HEK293 (cell line): ENCODE measurements around the gene POU2AF1.

ENCODE experiments used
- CTCF ChIA-PET: fragments of 350-600 bp; formaldehyde crosslinking; extraction: SDS; loops from one replicate; lab custom pipeline; 2021; ENCODE audit warnings: antibody characterized with exemption; lab: Yijun Ruan, JAX
- POLR2A ChIA-PET: fragments of 300-600 bp; formaldehyde crosslinking; extraction: SDS; loops from one replicate; lab custom pipeline; 2020; ENCODE audit warnings: antibody characterized with exemption, inconsistent platforms; lab: Yijun Ruan, JAX
- H3K27ac ChIP-seq: fragments of 200-500 bp; sonication (Bioruptor generic); 2 replicates; pipeline ENCODE4 v1.5.1; 2014; ENCODE audit warnings: low read depth, low read length, control low read depth, inconsistent platforms; ENCODE audit errors: extremely low read depth
- H3K36me3 ChIP-seq, 2 experiments: fragments of 200-500 bp in 1 of 2; sonication (Bioruptor generic) in 1 of 2; 1 replicate in 1 of 2; 2 replicates in 1 of 2; pipeline ENCODE4 v1.5.1; 2014 to 2017; ENCODE audit warnings: inconsistent platforms in 2 of 2, low read length in 2 of 2; ENCODE audit not compliant: control insufficient read depth in 2 of 2, insufficient read depth in 1 of 2
- H3K4me1 ChIP-seq: fragments of 200-500 bp; sonication (Bioruptor generic); 2 replicates; pipeline ENCODE4 v1.5.1; 2014; ENCODE audit warnings: mild to moderate bottlenecking, low read length, inconsistent platforms; ENCODE audit not compliant: control insufficient read depth, insufficient read depth
- H3K4me3 ChIP-seq: 2 replicates; pipeline ENCODE4 v1.5.1; 2011; ENCODE audit warnings: low read depth, mild to moderate bottlenecking, control low read depth, low read length, moderate library complexity
- H3K9me3 ChIP-seq: fragments of 200-500 bp; sonication (Bioruptor generic); 2 replicates; pipeline ENCODE4 v1.5.1; 2014; ENCODE audit warnings: low read depth, low read length, inconsistent platforms; ENCODE audit not compliant: control insufficient read depth, insufficient read depth
- KLF7 ChIP-seq: fragments of 450-650 bp; formaldehyde crosslinking; IDR thresholded peaks from 2 replicates; pipeline ENCODE4 v1.5.1; 2016; ENCODE audit warnings: missing biosample characterization, missing genetic modification characterization, borderline replicate concordance
- SP7 ChIP-seq: fragments of 450-650 bp; formaldehyde crosslinking; IDR thresholded peaks from 2 replicates; pipeline ENCODE4 v1.5.1; 2016; ENCODE audit warnings: missing biosample characterization, missing genetic modification characterization
- WT1 ChIP-seq: fragments of 450-650 bp; formaldehyde crosslinking; IDR thresholded peaks from 2 replicates; pipeline ENCODE4 v1.5.1; 2016; ENCODE audit warnings: missing biosample characterization, missing genetic modification characterization
- ZNF10 ChIP-seq: fragments of 450-650 bp; formaldehyde crosslinking; IDR thresholded peaks from 2 replicates; pipeline ENCODE4 v1.5.1; 2017; ENCODE audit warnings: missing biosample characterization, missing genetic modification characterization
- ZNF133 ChIP-seq: fragments of 450-650 bp; formaldehyde crosslinking; IDR thresholded peaks from 2 replicates; pipeline ENCODE4 v1.5.1; 2016; ENCODE audit warnings: missing biosample characterization, missing genetic modification characterization
- ZNF248 ChIP-seq: fragments of 450-650 bp; formaldehyde crosslinking; IDR thresholded peaks from 2 replicates; pipeline ENCODE4 v1.5.1; 2017; ENCODE audit warnings: missing biosample characterization, missing genetic modification characterization
- ZNF324 ChIP-seq: fragments of 450-650 bp; formaldehyde crosslinking; IDR thresholded peaks from 2 replicates; pipeline ENCODE4 v1.5.1; 2016; ENCODE audit warnings: missing biosample characterization, missing genetic modification characterization
- ZNF530 ChIP-seq: fragments of 450-650 bp; formaldehyde crosslinking; IDR thresholded peaks from 2 replicates; pipeline ENCODE4 v1.5.1; 2016; ENCODE audit warnings: low read depth, missing biosample characterization, missing genetic modification characterization
- ZNF555 ChIP-seq: fragments of 450-650 bp; formaldehyde crosslinking; conservative IDR thresholded peaks from 2 replicates; pipeline ENCODE4 v1.5.1; 2017; ENCODE audit warnings: missing biosample characterization, mild to moderate bottlenecking, missing genetic modification characterization, inconsistent platforms
- ZNF660 ChIP-seq: fragments of 450-650 bp; IDR thresholded peaks from 2 replicates; pipeline ENCODE4 v1.5.1; 2018; ENCODE audit warnings: missing biosample characterization, mild to moderate bottlenecking, missing genetic modification characterization
- ZNF701 ChIP-seq: fragments of 450-650 bp; formaldehyde crosslinking; IDR thresholded peaks from 2 replicates; pipeline ENCODE4 v1.5.1; 2016; ENCODE audit warnings: missing biosample characterization, missing genetic modification characterization
- ZNF707 ChIP-seq: fragments of 450-650 bp; formaldehyde crosslinking; IDR thresholded peaks from 2 replicates; pipeline ENCODE4 v1.5.1; 2016; ENCODE audit warnings: missing biosample characterization, missing genetic modification characterization
- ZNF747 ChIP-seq: fragments of 450-650 bp; formaldehyde crosslinking; IDR thresholded peaks from 2 replicates; pipeline ENCODE4 v1.5.1; 2016; ENCODE audit warnings: missing biosample characterization, missing genetic modification characterization
- ZSCAN16 ChIP-seq: fragments of 450-650 bp; formaldehyde crosslinking; IDR thresholded peaks from 2 replicates; pipeline ENCODE4 v1.5.1; 2016; ENCODE audit warnings: missing biosample characterization, missing genetic modification characterization
- ZSCAN23 ChIP-seq: fragments of 450-650 bp; formaldehyde crosslinking; IDR thresholded peaks from 2 replicates; pipeline ENCODE4 v1.5.1; 2016; ENCODE audit warnings: missing biosample characterization, missing genetic modification characterization
- TF ChIP-seq, protein P1 (sequence below): fragments of 450-650 bp; formaldehyde crosslinking; IDR thresholded peaks from 2 replicates; pipeline ENCODE4 v1.5.1; 2016; ENCODE audit warnings: missing biosample characterization, missing genetic modification characterization
- TF ChIP-seq, protein P2 (sequence below): fragments of 450-650 bp; formaldehyde crosslinking; IDR thresholded peaks from 2 replicates; pipeline ENCODE4 v1.5.1; 2016; ENCODE audit warnings: missing biosample characterization, missing genetic modification characterization
- TF ChIP-seq, protein P3 (sequence below): fragments of 450-650 bp; formaldehyde crosslinking; IDR thresholded peaks from 2 replicates; pipeline ENCODE4 v1.5.0; 2017; ENCODE audit warnings: missing biosample characterization, missing genetic modification characterization, borderline replicate concordance
- TF ChIP-seq, protein P4 (sequence below): fragments of 450-650 bp; formaldehyde crosslinking; IDR thresholded peaks from 2 replicates; pipeline ENCODE4 v1.5.1; 2016; ENCODE audit warnings: missing biosample characterization, missing genetic modification characterization, low read depth
- TF ChIP-seq, protein P5 (sequence below): fragments of 450-650 bp; formaldehyde crosslinking; IDR thresholded peaks from 2 replicates; pipeline ENCODE4 v1.5.1; 2016; ENCODE audit warnings: missing biosample characterization, missing genetic modification characterization

Gene POU2AF1

DNA sequence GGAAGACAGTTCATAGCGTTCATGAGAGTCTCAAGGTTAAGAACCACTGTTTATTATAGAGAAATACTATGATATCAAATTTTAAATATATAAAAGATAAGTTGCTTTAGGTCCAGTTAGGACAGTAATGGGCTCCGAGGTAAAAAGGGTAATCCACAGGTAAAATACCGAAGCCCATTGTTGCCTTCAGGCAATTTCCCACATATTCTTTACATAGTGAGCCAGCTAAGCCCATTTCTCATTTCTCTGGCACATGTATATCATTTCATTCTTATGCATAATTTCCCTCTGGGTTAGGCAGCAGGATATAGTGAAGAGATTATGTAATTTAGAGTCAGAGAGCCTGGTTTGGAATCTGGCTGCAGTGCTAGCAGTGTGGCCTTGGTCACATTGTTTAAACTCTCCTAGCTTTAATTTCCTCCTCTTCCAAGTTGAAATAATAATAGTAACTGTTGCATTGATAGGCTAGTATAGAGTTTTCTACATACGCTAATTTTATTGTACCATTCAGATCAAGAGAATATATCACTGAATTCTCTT lies 7.6 kb upstream of the POU2AF1 start:
- ChIA-PET POLR2A (no interaction called here), CTCF (no interaction called here)
- Histone ChIP-seq H3K4me3 (no peak overlapping the region), H3K27ac (no peak overlapping the region), H3K4me1 (no peaks in the 10 kb centered on the region), H3K36me3 (no peaks in the 10 kb centered on the region), H3K9me3 (no peaks in the 10 kb centered on the region)
- TF ChIP-seq ZNF10 (tag by site-specific recombination) (no peak), ZNF530 (tag by site-specific recombination) (no peak), ZNF248 (no peak), ZNF747 (tag by site-specific recombination) (no peak), ZNF324 (tag by site-specific recombination) (no peak), ZNF660 (tag by site-specific recombination) (no peak), WT1 (no peak), SP7 (tag by site-specific recombination) (no peak), ZSCAN16 (tag by site-specific recombination) (no peak), ZSCAN23 (tag by site-specific recombination) (no peak), KLF7 (no peak), ZNF555 (tag by site-specific recombination) (no peak), ZNF701 (no peak), ZNF707 (no peak), ZNF133 (tag by site-specific recombination) (no peak)
- TF ChIP-seq, protein P1, sequence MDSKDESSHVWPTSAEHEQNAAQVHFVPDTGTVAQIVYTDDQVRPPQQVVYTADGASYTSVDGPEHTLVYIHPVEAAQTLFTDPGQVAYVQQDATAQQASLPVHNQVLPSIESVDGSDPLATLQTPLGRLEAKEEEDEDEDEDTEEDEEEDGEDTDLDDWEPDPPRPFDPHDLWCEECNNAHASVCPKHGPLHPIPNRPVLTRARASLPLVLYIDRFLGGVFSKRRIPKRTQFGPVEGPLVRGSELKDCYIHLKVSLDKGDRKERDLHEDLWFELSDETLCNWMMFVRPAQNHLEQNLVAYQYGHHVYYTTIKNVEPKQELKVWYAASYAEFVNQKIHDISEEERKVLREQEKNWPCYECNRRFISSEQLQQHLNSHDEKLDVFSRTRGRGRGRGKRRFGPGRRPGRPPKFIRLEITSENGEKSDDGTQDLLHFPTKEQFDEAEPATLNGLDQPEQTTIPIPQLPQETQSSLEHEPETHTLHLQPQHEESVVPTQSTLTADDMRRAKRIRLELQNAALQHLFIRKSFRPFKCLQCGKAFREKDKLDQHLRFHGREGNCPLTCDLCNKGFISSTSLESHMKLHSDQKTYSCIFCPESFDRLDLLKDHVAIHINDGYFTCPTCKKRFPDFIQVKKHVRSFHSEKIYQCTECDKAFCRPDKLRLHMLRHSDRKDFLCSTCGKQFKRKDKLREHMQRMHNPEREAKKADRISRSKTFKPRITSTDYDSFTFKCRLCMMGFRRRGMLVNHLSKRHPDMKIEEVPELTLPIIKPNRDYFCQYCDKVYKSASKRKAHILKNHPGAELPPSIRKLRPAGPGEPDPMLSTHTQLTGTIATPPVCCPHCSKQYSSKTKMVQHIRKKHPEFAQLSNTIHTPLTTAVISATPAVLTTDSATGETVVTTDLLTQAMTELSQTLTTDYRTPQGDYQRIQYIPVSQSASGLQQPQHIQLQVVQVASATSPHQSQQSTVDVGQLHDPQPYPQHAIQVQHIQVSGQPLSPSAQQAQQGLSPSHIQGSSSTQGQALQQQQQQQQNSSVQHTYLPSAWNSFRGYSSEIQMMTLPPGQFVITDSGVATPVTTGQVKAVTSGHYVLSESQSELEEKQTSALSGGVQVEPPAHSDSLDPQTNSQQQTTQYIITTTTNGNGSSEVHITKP (tag by site-specific recombination), result no peak
- TF ChIP-seq, protein P2, sequence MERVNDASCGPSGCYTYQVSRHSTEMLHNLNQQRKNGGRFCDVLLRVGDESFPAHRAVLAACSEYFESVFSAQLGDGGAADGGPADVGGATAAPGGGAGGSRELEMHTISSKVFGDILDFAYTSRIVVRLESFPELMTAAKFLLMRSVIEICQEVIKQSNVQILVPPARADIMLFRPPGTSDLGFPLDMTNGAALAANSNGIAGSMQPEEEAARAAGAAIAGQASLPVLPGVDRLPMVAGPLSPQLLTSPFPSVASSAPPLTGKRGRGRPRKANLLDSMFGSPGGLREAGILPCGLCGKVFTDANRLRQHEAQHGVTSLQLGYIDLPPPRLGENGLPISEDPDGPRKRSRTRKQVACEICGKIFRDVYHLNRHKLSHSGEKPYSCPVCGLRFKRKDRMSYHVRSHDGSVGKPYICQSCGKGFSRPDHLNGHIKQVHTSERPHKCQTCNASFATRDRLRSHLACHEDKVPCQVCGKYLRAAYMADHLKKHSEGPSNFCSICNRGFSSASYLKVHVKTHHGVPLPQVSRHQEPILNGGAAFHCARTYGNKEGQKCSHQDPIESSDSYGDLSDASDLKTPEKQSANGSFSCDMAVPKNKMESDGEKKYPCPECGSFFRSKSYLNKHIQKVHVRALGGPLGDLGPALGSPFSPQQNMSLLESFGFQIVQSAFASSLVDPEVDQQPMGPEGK (tag by site-specific recombination), result no peak
- TF ChIP-seq, protein P3, sequence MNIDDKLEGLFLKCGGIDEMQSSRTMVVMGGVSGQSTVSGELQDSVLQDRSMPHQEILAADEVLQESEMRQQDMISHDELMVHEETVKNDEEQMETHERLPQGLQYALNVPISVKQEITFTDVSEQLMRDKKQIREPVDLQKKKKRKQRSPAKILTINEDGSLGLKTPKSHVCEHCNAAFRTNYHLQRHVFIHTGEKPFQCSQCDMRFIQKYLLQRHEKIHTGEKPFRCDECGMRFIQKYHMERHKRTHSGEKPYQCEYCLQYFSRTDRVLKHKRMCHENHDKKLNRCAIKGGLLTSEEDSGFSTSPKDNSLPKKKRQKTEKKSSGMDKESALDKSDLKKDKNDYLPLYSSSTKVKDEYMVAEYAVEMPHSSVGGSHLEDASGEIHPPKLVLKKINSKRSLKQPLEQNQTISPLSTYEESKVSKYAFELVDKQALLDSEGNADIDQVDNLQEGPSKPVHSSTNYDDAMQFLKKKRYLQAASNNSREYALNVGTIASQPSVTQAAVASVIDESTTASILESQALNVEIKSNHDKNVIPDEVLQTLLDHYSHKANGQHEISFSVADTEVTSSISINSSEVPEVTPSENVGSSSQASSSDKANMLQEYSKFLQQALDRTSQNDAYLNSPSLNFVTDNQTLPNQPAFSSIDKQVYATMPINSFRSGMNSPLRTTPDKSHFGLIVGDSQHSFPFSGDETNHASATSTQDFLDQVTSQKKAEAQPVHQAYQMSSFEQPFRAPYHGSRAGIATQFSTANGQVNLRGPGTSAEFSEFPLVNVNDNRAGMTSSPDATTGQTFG, result no peak
- TF ChIP-seq, protein P4, sequence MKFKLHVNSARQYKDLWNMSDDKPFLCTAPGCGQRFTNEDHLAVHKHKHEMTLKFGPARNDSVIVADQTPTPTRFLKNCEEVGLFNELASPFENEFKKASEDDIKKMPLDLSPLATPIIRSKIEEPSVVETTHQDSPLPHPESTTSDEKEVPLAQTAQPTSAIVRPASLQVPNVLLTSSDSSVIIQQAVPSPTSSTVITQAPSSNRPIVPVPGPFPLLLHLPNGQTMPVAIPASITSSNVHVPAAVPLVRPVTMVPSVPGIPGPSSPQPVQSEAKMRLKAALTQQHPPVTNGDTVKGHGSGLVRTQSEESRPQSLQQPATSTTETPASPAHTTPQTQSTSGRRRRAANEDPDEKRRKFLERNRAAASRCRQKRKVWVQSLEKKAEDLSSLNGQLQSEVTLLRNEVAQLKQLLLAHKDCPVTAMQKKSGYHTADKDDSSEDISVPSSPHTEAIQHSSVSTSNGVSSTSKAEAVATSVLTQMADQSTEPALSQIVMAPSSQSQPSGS (tag by site-specific recombination), result no peak
- TF ChIP-seq, protein P5, sequence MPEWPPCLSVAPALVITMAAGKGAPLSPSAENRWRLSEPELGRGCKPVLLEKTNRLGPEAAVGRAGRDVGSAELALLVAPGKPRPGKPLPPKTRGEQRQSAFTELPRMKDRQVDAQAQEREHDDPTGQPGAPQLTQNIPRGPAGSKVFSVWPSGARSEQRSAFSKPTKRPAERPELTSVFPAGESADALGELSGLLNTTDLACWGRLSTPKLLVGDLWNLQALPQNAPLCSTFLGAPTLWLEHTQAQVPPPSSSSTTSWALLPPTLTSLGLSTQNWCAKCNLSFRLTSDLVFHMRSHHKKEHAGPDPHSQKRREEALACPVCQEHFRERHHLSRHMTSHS, result no peak
